MCF 10A (cell line): ENCODE data around the gene ARMS2. TPM values are rescaled to one million over a fixed set of nuclear protein-coding genes. Genes with fewer than 3 reads are reported as not detected.
A peak's percentile ranks its signal among the peaks of the same experiment; 100 is the strongest.

ENCODE experiments used
- BruUV-seq: library from RNA; stranded (reverse); fragments of 400-500 nt; replicated peaks from 2 replicates; lab custom pipeline; 2021; lab: Mats Ljungman, UMichigan
- CTCF ChIA-PET: fragments of 300-600 bp; sonication (Branson Sonifier 250); formaldehyde crosslinking; extraction: SDS; loops from one replicate; lab custom pipeline; 2021; ENCODE audit warnings: antibody characterized with exemption, inconsistent platforms; lab: Yijun Ruan, JAX
- POLR2A ChIA-PET: fragments of 300-600, 350-650 bp; sonication (Branson Sonifier 250); formaldehyde crosslinking; extraction: SDS; loops from one replicate; lab custom pipeline; 2020; ENCODE audit warnings: antibody characterized with exemption, inconsistent platforms; lab: Yijun Ruan, JAX
- DNase-seq: peaks from one replicate; pipeline ENCODE4 v3.0.0-alpha.2; 2018; ENCODE audit not compliant: unreplicated experiment
- H3K27ac Mint-ChIP-seq: one replicate; pipeline ENCODE4 v1.8.0; 2022; ENCODE audit warnings: mild to moderate bottlenecking, low read depth, mixed read lengths; ENCODE audit not compliant: unreplicated experiment
- H3K27me3 Mint-ChIP-seq: one replicate; pipeline ENCODE4 v1.8.0; 2022; ENCODE audit warnings: mixed read lengths; ENCODE audit not compliant: insufficient read depth, unreplicated experiment
- H3K36me3 Mint-ChIP-seq: one replicate; pipeline ENCODE4 v1.8.0; 2022; ENCODE audit warnings: mild to moderate bottlenecking, moderate library complexity, mixed read lengths; ENCODE audit not compliant: insufficient read depth, unreplicated experiment
- H3K4me1 Mint-ChIP-seq: one replicate; pipeline ENCODE4 v1.8.0; 2022; ENCODE audit warnings: mixed read lengths; ENCODE audit not compliant: insufficient read depth, unreplicated experiment
- H3K4me3 Mint-ChIP-seq: one replicate; pipeline ENCODE4 v1.8.0; 2022; ENCODE audit warnings: mild to moderate bottlenecking, moderate library complexity, mixed read lengths; ENCODE audit not compliant: unreplicated experiment
- H3K9me3 Mint-ChIP-seq: one replicate; pipeline ENCODE4 v1.8.0; 2022; ENCODE audit warnings: mixed read lengths; ENCODE audit not compliant: unreplicated experiment
- intact Hi-C: fragments of 100-400 bp; cut with micrococcal nuclease; formaldehyde crosslinking; loops from 2 replicates; pipeline ENCODE4 v1.14.1; 2022
- total RNA-seq: library from RNA; stranded (reverse); gene quantifications from 2 replicates; pipeline ENCODE4 v1.2.3, GENCODE V29; 2022
- TF ChIP-seq, protein P1 (sequence below): fragments of 200-600 bp; IDR thresholded peaks from one replicate; pipeline ENCODE4 v1.8.0; 2022; ENCODE audit warnings: antibody characterized with exemption, mild to moderate bottlenecking; ENCODE audit not compliant: unreplicated experiment

The ARMS2 gene
- total RNA-seq, 1 experiment from 2014 or later: not detected

DNA sequence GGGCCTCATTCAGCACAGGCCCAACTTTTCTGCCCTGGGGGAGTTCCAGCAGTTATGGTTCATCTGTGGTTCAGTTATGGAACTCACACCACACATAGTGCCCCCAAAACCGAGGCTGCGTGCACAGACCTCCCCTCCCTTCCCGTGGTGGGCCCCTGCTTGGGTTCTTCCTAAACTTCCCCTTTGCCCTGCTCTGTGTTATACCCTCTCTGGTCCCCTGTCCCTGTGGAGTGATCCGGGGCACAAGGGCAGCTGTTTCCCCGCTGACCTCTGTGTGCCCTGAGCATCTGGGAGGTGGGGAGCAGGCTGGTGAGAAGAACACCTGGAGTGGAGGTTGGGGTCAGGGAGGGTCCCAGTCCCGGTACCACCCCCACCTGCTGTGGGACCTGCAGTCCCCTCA lies 46.3 kb downstream of the ARMS2 start:
- H3K36me3 Mint-ChIP-seq: peaks cover 74% of the 10 kb centered on the region
- H3K27me3 Mint-ChIP-seq: no peaks in the 10 kb centered on the region
- ChIA-PET CTCF (no interaction called here), POLR2A (interaction anchor here (0.6 to 1.9 kb wide), 4 partner anchors 13 to 351 kb away, joined by 3 to 5 read pairs (median 4); no protein-coding TSS in a partner anchor)
- H3K4me1 Mint-ChIP-seq: peaks cover 38% of the 10 kb centered on the region
- DNase-seq: no peak
- no peak overlapping the region for H3K4me3 Mint-ChIP-seq
- intact Hi-C loops: no loop called here
- H3K27ac Mint-ChIP-seq: no peak overlapping the region
- no peaks in the 10 kb centered on the region for H3K9me3 Mint-ChIP-seq
- no TSS peak for BruUV-seq
- TF ChIP-seq, protein P1, sequence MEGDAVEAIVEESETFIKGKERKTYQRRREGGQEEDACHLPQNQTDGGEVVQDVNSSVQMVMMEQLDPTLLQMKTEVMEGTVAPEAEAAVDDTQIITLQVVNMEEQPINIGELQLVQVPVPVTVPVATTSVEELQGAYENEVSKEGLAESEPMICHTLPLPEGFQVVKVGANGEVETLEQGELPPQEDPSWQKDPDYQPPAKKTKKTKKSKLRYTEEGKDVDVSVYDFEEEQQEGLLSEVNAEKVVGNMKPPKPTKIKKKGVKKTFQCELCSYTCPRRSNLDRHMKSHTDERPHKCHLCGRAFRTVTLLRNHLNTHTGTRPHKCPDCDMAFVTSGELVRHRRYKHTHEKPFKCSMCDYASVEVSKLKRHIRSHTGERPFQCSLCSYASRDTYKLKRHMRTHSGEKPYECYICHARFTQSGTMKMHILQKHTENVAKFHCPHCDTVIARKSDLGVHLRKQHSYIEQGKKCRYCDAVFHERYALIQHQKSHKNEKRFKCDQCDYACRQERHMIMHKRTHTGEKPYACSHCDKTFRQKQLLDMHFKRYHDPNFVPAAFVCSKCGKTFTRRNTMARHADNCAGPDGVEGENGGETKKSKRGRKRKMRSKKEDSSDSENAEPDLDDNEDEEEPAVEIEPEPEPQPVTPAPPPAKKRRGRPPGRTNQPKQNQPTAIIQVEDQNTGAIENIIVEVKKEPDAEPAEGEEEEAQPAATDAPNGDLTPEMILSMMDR: no peak

DNA sequence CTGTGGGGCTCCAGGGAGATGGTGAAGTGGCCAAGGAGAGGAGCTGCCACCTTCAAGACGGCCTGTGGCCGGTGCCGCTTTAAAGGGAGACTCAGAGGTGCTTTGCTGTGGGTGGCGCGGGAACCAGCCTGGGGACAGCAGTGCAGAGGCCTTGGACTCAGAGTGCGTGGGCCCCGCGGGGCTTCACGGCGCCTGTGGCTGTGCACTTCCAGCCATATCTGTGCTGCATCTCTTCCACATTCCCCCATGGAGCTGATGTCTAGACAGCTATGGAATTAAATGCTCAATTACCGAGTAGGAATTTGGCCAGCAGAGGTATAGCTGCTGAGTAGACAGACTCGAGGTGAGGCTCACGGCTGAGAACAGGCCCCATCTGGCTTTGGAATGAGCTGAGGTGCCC lies 48.6 kb downstream of the ARMS2 start:
- H3K27me3 Mint-ChIP-seq: no peaks in the 10 kb centered on the region
- no peak overlapping the region for H3K27ac Mint-ChIP-seq
- H3K4me3 Mint-ChIP-seq: no peak overlapping the region
- TF ChIP-seq, protein P1: no peak
- peaks cover 80% of the 10 kb centered on the region for H3K36me3 Mint-ChIP-seq
- POLR2A ChIA-PET: interaction anchor here (0.7 to 3.0 kb wide), 5 partner anchors 11 to 449 kb away, joined by 3 to 18 read pairs (median 4); no protein-coding TSS in a partner anchor
- H3K4me1 Mint-ChIP-seq: peaks cover 28% of the 10 kb centered on the region
- BruUV-seq: no TSS peak
- no peak for DNase-seq
- intact Hi-C loops: no loop called here
- CTCF ChIA-PET: interaction anchor here (0.5 to 2.9 kb wide), 5 partner anchors 9 to 428 kb away, joined by 3 to 13 read pairs (median 5); partner anchors contain the start of gene ARMS2
- no peaks in the 10 kb centered on the region for H3K9me3 Mint-ChIP-seq

DNA sequence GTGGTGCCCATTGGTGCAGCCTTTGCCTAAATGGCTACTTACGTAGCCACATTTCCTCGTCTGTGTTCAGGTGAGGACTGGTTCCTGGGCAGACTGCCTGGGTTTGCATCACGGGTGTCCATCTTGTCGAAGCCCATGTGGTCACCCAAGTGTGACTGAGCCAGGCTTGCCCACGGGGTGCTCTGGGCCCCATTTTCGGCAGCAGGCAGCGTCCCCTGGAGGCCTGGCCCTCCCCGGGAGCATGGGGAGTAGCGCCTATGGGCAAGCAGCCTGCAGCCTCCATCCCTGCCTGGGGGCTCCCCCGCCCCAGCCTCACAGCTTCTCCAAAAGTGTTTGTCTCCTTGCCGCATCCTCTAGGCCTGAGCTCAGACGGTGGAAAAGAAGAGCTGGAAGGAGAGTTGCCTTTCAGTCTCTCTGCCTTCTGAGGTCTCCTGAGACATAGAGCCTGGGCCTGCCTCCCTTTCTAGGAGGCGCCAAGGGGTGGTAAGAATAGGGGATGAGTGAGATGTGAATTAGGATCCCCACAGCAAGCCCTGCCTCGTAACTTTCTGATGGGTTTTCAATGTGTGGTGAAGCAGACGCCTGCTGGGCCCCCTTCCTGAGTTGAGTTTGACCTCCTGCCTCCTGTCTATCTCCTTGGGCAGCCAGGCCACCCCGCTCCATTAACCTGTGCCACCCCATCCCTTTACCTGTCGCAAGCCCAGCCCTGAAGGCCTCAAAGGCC lies 49.6 kb downstream of the ARMS2 start:
- H3K27me3 Mint-ChIP-seq: no peaks in the 10 kb centered on the region
- H3K4me3 Mint-ChIP-seq: peak overlapping the region; percentile 16
- H3K4me1 Mint-ChIP-seq: peaks cover 24% of the 10 kb centered on the region
- peaks cover 82% of the 10 kb centered on the region for H3K36me3 Mint-ChIP-seq
- TF ChIP-seq, protein P1: no peak
- DNase-seq: no peak
- CTCF ChIA-PET: interaction anchor here (0.5 to 2.9 kb wide), 5 partner anchors 10 to 524 kb away, joined by 3 to 13 read pairs (median 4); partner anchors contain the start of gene ARMS2
- POLR2A ChIA-PET: interaction anchor here (0.6 to 3.6 kb wide), 9 partner anchors 9 to 54 kb away, joined by 3 to 49 read pairs (median 5); no protein-coding TSS in a partner anchor
- intact Hi-C loops: loop anchor here (2.0 kb wide), 1 partner anchor 35 kb away; no protein-coding TSS in a partner anchor
- no TSS peak for BruUV-seq
- no peak overlapping the region for H3K27ac Mint-ChIP-seq
- no peaks in the 10 kb centered on the region for H3K9me3 Mint-ChIP-seq

DNA sequence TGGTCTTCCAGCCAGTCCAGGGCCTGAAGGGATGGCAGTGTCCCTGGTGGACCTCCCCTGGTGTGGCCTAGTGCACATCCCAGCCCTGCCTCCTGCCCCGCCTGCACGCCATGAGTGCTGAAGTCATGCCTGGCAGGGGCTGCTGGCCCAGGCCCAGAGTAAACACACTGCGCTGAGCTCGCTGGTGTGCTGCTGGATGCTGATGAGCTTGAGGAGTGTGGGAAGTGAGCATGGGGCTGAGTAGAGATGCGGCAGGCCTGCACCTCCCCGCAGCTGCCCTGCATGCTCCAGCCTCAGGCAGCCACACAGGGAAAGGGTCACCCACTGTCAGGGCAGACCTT lies 50.1 kb downstream of the ARMS2 start:
- Mint-ChIP-seq H3K4me1 (peaks cover 25% of the 10 kb centered on the region), H3K9me3 (no peaks in the 10 kb centered on the region), H3K27me3 (no peaks in the 10 kb centered on the region), H3K27ac (no peak overlapping the region), H3K4me3 (peak overlapping the region; percentile 16), H3K36me3 (peaks cover 87% of the 10 kb centered on the region)
- TF ChIP-seq, protein P1: no peak
- CTCF ChIA-PET: interaction anchor here (0.9 to 2.9 kb wide), 4 partner anchors 30 to 205 kb away, joined by 3 to 13 read pairs (median 4); no protein-coding TSS in a partner anchor
- peak; percentile 94 for DNase-seq
- POLR2A ChIA-PET: interaction anchor here (0.6 to 3.6 kb wide), 8 partner anchors 10 to 55 kb away, joined by 3 to 49 read pairs (median 4); no protein-coding TSS in a partner anchor
- BruUV-seq: no TSS peak
- intact Hi-C loops: loop anchor here (2.0 kb wide), 1 partner anchor 36 kb away; no protein-coding TSS in a partner anchor
